Nephron (organoid): ENCODE results near the gene TFAP2A.
A peak's percentile ranks its signal among the peaks of the same experiment; 100 is the strongest.

ENCODE experiments used
- H3K27ac Mint-ChIP-seq, 3 experiments: 2 replicates each; pipeline ENCODE4 v1.8.0; 2020; ENCODE audit warnings: mixed read lengths in 3 of 3, mild to moderate bottlenecking in 2 of 3, moderate library complexity in 1 of 3
- H3K27me3 Mint-ChIP-seq: 2 replicates; pipeline ENCODE4 v1.8.0; 2021; ENCODE audit warnings: low read depth, mild to moderate bottlenecking, moderate library complexity, mixed read lengths
- H3K36me3 Mint-ChIP-seq: 2 replicates; pipeline ENCODE4 v1.8.0; 2020; ENCODE audit warnings: low read depth, mixed read lengths
- H3K4me1 Mint-ChIP-seq: 2 replicates; pipeline ENCODE4 v1.8.0; 2020; ENCODE audit warnings: mixed read lengths
- H3K4me3 Mint-ChIP-seq, 3 experiments: 2 replicates each; pipeline ENCODE4 v1.8.0; 2020; ENCODE audit warnings: mild to moderate bottlenecking in 3 of 3, mixed read lengths in 3 of 3, moderate library complexity in 2 of 3
- H3K9me3 Mint-ChIP-seq: 2 replicates; pipeline ENCODE4 v1.8.0; 2020; ENCODE audit warnings: mixed read lengths
- TF ChIP-seq, protein P1 (sequence below), 3 experiments: fragments of 200-600 bp; sonication (generic); IDR thresholded peaks; one replicate each; pipeline ENCODE4 v1.5.0; 2021; ENCODE audit warnings: antibody characterized with exemption in 3 of 3; ENCODE audit not compliant: unreplicated experiment in 3 of 3

The TFAP2A gene

DNA sequence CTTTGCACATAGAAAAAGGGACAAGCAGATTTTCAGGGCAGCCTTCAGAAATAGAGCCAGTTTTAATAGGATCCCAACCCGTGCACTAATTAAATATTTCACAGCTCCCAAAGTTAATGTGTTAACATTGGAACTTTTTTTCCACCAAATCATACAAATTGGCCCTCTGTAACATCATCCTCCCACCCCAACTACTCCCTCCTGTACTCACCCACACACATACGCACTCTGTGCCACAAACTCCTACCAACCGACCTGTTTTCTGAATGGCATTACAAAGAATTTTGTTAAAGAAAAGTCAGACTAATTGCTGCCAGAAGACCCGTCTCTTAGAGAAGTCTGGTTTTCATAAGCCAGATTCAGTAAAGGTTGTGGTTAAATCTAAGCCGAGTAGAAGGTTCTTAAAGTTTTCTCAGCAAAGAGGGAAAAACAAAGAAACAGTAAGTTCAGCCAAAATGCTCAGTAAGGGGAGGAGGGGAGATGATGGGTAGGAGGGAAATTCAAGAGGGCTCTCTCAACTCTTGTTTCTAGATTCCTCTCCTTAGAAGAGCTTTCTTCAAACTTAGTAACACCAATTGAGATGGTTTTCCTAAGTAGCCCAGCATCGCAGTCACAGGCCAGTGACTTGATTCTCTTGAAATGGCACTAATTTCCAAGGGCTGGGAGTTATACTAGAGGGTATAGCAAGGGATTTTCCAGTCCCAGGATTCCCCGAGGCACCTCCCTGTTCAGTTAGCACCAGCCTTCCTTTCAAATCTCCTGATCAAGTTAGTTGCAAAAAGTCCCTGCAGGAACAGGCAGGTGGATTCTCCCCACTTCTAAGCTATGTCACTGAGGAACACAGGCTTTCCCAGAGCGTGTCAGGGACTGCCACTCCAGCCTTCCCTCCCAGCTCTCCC lies 27.9 kb downstream of the TFAP2A start:
- Mint-ChIP-seq H3K27me3 (peaks cover 100% of the 10 kb centered on the region), H3K9me3 (peaks cover 5% of the 10 kb centered on the region), H3K36me3 (no peaks in the 10 kb centered on the region), H3K4me1 (peaks cover 32% of the 10 kb centered on the region), H3K27ac (no peak overlapping the region), H3K4me3 (no peak overlapping the region)
- TF ChIP-seq, protein P1, sequence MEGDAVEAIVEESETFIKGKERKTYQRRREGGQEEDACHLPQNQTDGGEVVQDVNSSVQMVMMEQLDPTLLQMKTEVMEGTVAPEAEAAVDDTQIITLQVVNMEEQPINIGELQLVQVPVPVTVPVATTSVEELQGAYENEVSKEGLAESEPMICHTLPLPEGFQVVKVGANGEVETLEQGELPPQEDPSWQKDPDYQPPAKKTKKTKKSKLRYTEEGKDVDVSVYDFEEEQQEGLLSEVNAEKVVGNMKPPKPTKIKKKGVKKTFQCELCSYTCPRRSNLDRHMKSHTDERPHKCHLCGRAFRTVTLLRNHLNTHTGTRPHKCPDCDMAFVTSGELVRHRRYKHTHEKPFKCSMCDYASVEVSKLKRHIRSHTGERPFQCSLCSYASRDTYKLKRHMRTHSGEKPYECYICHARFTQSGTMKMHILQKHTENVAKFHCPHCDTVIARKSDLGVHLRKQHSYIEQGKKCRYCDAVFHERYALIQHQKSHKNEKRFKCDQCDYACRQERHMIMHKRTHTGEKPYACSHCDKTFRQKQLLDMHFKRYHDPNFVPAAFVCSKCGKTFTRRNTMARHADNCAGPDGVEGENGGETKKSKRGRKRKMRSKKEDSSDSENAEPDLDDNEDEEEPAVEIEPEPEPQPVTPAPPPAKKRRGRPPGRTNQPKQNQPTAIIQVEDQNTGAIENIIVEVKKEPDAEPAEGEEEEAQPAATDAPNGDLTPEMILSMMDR (IDR thresholded peaks at IDR 0.05; ENCODE audit: unreplicated experiment in 3 of 3), result no peak

DNA sequence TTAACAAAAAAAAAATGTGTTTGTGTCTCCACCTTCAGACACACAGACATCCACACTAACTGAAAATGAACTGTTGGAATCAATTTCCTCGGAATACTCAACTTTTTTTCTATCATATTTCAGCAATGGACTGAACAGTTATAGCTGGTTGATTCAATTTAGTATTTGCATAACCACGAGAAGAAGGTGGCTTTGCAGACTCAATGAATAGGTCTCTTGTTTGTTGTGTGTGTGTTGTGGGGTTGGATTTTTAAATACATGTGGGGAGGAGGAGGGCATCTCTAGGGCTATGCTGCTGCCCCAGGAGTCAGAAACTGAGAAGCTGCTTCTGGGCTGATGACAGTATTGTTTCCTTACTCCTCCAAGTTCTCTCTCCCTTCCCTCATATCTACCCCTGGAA lies 28.7 kb downstream of the TFAP2A start:
- H3K9me3 Mint-ChIP-seq, result peaks cover 5% of the 10 kb centered on the region
- peaks cover 100% of the 10 kb centered on the region for H3K27me3 Mint-ChIP-seq
- H3K4me3 Mint-ChIP-seq, result no peak overlapping the region
- TF ChIP-seq, protein P1 (IDR thresholded peaks at IDR 0.05; ENCODE audit: unreplicated experiment in 3 of 3), result no peak
- H3K27ac Mint-ChIP-seq, result no peak overlapping the region
- H3K36me3 Mint-ChIP-seq, result no peaks in the 10 kb centered on the region
- peaks cover 33% of the 10 kb centered on the region for H3K4me1 Mint-ChIP-seq

DNA sequence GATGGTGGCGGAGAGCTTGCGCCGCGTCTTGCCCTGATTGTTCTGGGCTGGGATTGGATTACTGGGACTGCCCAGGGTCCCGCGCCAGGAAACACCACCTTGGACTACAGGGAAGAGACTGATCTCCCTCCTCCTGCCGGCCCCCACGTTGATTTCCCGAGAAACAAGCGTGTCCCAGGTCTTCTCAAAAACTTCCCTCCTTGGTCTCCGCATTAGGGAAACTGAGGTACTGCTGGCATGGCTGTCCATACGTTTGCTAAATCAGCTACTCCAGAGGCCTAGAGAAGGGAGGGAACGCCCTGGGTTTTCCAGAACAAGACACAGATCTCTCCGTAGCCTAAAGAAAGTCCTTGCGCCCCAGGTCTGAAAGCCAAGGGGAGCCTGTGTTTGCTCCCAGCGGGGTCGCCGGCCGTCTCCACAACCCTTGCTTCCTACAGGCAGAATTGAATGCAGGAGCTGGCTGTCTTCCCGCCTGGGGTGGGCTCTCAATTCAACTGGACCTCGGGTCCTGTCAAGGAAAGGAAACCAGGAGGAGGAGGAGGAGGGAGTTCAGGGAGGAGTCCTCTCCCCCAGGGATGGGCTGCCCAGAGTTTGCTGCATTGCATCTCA lies 29.2 kb downstream of the TFAP2A start:
- H3K27me3 Mint-ChIP-seq, result peaks cover 100% of the 10 kb centered on the region
- TF ChIP-seq, protein P1 (IDR thresholded peaks at IDR 0.05; ENCODE audit: unreplicated experiment in 3 of 3), result no peak
- H3K4me3 Mint-ChIP-seq, result no peak overlapping the region
- peaks cover 5% of the 10 kb centered on the region for H3K9me3 Mint-ChIP-seq
- peaks cover 39% of the 10 kb centered on the region for H3K4me1 Mint-ChIP-seq
- H3K27ac Mint-ChIP-seq, result no peak overlapping the region
- no peaks in the 10 kb centered on the region for H3K36me3 Mint-ChIP-seq

DNA sequence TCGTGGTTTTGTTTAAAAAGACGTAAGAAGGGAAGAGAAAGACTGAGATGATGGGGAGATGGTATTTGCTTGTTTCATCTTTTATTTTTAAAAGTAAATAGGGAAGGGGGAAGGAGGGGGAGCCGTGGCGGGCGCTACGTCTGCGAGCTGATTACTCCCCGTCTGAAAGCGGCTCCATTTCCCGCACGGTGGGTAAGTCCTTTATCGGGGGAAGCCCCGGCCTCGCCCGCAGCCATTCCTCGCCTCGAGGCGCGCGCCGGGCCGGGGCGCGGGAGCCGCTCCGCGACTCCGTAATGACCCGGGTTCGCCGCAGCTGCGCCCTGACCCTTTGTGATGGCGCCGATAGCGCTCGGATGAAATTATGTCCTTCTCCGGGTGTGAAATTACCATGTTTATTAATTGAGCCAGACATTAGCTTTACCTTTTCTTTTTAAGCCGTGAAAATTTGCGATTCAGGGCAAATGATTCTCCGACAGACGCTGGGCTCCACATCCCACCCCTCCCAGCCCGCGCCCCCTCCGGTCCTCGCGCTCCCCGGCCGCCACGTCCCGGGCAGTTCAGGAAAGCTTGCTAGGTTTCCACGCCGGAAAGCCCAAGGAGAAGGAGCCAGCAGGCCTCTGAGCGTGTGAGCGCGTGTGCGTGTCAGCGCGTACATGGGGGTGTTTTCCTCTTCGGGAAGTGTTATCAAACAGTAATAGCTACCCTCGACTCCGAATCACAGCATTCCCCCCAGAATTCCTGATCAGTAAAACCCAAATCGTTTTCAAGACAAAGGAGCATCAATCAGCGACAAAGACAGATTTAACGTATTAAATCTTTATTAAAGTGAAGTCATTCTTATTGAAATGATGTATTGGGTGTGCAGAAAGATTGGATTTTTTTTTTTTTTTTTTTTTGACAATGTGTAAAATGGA lies 30.0 kb downstream of the TFAP2A start:
- Mint-ChIP-seq H3K27me3 (peaks cover 100% of the 10 kb centered on the region), H3K9me3 (peaks cover 5% of the 10 kb centered on the region), H3K4me3 (peak overlapping the region in 2 of 3 experiments; percentile 9 to 12), H3K27ac (no peak overlapping the region), H3K4me1 (peaks cover 36% of the 10 kb centered on the region), H3K36me3 (no peaks in the 10 kb centered on the region)
- TF ChIP-seq, protein P1 (IDR thresholded peaks at IDR 0.05; ENCODE audit: unreplicated experiment in 3 of 3), result no peak

DNA sequence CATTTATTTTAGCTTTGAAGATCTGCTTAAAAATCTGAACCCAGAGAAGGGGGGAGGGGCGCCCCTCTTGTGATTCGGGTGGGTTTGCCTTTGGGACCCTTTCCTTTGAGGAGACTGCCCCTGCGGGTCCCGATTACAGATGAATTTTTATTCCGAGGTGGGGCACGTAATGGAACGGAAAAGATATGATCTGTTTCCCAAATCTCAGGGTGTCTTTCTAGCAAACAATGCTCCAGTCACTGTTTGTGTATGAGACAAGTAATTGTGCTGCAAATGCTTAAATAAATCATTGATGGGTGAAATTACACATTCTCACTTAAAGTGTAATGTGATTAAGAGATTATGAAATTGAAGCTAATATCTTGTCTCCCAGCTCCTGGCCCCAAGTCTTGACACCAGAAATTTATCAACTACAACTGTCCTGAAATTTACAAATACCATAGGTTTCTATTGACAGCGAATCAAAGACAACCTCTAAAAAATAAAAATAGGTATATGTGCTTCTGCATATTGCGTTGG lies 30.7 kb downstream of the TFAP2A start:
- Mint-ChIP-seq H3K36me3 (no peaks in the 10 kb centered on the region), H3K9me3 (peaks cover 3% of the 10 kb centered on the region), H3K4me1 (peaks cover 33% of the 10 kb centered on the region), H3K4me3 (peak overlapping the region; percentile 2 to 32 (median 9)), H3K27me3 (peaks cover 97% of the 10 kb centered on the region), H3K27ac (no peak overlapping the region)
- TF ChIP-seq, protein P1 (IDR thresholded peaks at IDR 0.05; ENCODE audit: unreplicated experiment in 3 of 3), result no peak
